ENCODE measurements around the gene SPRR2F.

Gene SPRR2F

GRCh38 chr1:153072806-153073726 lies 40.2 kb downstream of the SPRR2F start:
- no peak for DNase-seq

- DNase-seq, result no peak
Measured at GRCh38 chr1:153071511-153071910, 41.8 kb downstream of the SPRR2F start, which contains the start of gene SPRR2B. Gene SPRR2B, minus strand, starts transcription at chr1:153071611. Its CDS starts 772 bp downstream, at chr1:153070839.

DNA sequence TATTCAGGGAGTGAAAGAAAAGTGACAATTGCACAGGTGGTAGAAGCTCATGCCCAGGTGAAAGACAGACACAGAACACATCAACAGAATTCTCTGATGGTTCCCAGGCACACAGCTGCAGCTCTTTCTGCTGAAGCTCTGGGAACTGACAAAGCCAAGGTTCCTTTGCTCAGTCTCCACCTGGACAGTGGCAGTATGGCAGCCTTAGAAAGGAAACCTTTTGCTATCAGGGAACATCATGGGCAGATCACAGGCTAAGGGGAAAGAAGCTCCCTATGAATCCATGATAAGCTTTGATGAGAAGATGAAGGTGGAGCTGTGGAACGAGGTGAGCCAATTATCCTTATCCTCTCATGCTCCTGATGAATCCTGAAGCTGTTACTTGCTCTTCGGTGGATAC lies 43.1 kb downstream of the SPRR2F start:
- DNase-seq, result no peak

Measured in NCI-H2171 treated with DMSO at 0.1 percent for 48 hours (cell line).